K562 (cell line): Measurements from ENCODE around the gene SLC2A13.

Source experiments
- ETV6 ChIP-seq, 3 experiments: fragments of 150-350 bp in 1 of 3; sonication (generic) in 1 of 3; formaldehyde crosslinking in 1 of 3; IDR thresholded peaks; 2 replicates each; pipeline versions ENCODE4 v1.6.1 to v1.8.0; 2014 to 2022; ENCODE audit warnings: borderline replicate concordance in 2 of 3, low read depth in 2 of 3, antibody characterized with exemption in 1 of 3, low read length in 1 of 3, mild to moderate bottlenecking in 1 of 3, missing genetic modification reagents in 1 of 3
- RCOR1 ChIP-seq, 2 experiments: IDR thresholded peaks; 2 replicates each; pipeline ENCODE4 v1.6.1; 2012; ENCODE audit warnings: low read depth in 2 of 2, low read length in 2 of 2, borderline replicate concordance in 1 of 2, improper control_type of control experiment in 1 of 2
- USF2 ChIP-seq: sonication (generic); formaldehyde crosslinking; IDR thresholded peaks from 2 replicates; pipeline ENCODE4 v1.5.0; 2020; ENCODE audit warnings: missing genetic modification reagents
- ZNF143 ChIP-seq: sonication (generic); formaldehyde crosslinking; IDR thresholded peaks from 2 replicates; pipeline ENCODE4 v1.9.0; 2022; ENCODE audit warnings: mild to moderate bottlenecking, missing genetic modification reagents

GRCh38 chr12:40093512-40093911, 12.4 kb downstream of the SLC2A13 start:
- TF ChIP-seq RCOR1 (IDR thresholded peaks at IDR 0.05; ENCODE audit: borderline replicate concordance in 1 of 2, low read depth in 2 of 2, low read length in 2 of 2) (no peak), USF2 (CRISPR knock-in tag) (no peak), ETV6 (IDR thresholded peaks at IDR 0.05; ENCODE audit: borderline replicate concordance in 1 of 2, low read depth in 2 of 2, low read length in 1 of 2) (no peak), ETV6 (CRISPR knock-in tag; IDR thresholded peaks at IDR 0.05; ENCODE audit: borderline replicate concordance) (no peak), ZNF143 (CRISPR knock-in tag) (no peak)
